ENCODE data around the gene PTCD3. TPM values are rescaled to one million over a fixed set of nuclear protein-coding genes. Genes with fewer than 3 reads are reported as not detected.

The PTCD3 gene
- total RNA-seq, 1 donor from 2014 or later: 48.9 TPM

DNA sequence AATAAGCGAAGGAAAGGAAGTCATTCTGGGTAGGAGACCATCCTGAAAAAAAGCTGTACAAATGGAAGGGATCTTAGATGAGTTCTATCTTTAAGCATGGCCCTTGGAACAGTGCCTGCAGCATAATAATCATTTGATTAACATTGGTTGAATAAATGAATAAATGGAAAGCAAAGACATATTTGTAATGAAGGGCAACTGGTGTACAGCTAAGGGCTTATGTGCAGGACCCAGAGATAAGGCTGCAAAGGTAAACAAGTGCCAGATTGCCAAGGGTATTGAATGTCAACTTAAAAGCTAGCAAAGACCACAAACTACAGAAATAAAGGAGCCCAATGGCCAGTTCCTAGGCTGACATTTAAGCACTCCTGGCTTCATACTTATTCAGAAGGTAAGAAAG, 69.8 kb downstream of the PTCD3 start:
- Mint-ChIP-seq H3K4me3 (ENCODE audit: unreplicated experiment) (no peak overlapping the region), H3K27ac (ENCODE audit: unreplicated experiment) (no peak overlapping the region), H3K9me3 (ENCODE audit: low read depth) (no peaks in the 10 kb centered on the region), H3K4me1 (ENCODE audit: low read depth) (peaks cover 25% of the 10 kb centered on the region), H3K36me3 (ENCODE audit: low read depth) (peaks cover 16% of the 10 kb centered on the region), H3K27me3 (ENCODE audit: low read depth) (no peaks in the 10 kb centered on the region)
- TF ChIP-seq, protein P1, sequence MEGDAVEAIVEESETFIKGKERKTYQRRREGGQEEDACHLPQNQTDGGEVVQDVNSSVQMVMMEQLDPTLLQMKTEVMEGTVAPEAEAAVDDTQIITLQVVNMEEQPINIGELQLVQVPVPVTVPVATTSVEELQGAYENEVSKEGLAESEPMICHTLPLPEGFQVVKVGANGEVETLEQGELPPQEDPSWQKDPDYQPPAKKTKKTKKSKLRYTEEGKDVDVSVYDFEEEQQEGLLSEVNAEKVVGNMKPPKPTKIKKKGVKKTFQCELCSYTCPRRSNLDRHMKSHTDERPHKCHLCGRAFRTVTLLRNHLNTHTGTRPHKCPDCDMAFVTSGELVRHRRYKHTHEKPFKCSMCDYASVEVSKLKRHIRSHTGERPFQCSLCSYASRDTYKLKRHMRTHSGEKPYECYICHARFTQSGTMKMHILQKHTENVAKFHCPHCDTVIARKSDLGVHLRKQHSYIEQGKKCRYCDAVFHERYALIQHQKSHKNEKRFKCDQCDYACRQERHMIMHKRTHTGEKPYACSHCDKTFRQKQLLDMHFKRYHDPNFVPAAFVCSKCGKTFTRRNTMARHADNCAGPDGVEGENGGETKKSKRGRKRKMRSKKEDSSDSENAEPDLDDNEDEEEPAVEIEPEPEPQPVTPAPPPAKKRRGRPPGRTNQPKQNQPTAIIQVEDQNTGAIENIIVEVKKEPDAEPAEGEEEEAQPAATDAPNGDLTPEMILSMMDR (IDR thresholded peaks at IDR 0.05): no peak
- DNase-seq (ENCODE audit: low spot score): no peak

DNA sequence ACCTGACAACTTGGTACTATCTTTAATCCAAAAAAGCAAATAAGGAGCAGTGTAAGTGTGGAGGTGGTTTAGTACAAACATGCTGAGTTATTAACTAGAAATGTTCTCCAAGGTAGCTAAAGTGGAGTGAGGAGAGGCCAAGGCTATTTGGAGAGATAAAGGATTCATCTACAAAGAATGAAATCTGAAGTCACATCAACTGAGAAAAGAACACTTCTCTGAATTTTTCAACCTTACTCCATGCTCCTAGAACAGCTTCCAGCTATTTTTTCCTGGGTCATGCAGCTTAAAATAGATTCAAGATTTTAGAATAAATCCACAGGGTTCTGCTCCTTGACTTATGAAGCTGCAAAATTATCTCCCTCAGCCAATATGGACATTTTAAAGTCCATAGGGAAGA, 70.6 kb downstream of the PTCD3 start:
- H3K27ac Mint-ChIP-seq (ENCODE audit: unreplicated experiment): no peak overlapping the region
- H3K4me1 Mint-ChIP-seq (ENCODE audit: low read depth): peaks cover 25% of the 10 kb centered on the region
- peaks cover 16% of the 10 kb centered on the region for H3K36me3 Mint-ChIP-seq (ENCODE audit: low read depth)
- TF ChIP-seq, protein P1 (IDR thresholded peaks at IDR 0.05): no peak
- no peak for DNase-seq (ENCODE audit: low spot score)
- H3K4me3 Mint-ChIP-seq (ENCODE audit: unreplicated experiment): no peak overlapping the region
- H3K27me3 Mint-ChIP-seq (ENCODE audit: low read depth): no peaks in the 10 kb centered on the region
- H3K9me3 Mint-ChIP-seq (ENCODE audit: low read depth): no peaks in the 10 kb centered on the region

DNA sequence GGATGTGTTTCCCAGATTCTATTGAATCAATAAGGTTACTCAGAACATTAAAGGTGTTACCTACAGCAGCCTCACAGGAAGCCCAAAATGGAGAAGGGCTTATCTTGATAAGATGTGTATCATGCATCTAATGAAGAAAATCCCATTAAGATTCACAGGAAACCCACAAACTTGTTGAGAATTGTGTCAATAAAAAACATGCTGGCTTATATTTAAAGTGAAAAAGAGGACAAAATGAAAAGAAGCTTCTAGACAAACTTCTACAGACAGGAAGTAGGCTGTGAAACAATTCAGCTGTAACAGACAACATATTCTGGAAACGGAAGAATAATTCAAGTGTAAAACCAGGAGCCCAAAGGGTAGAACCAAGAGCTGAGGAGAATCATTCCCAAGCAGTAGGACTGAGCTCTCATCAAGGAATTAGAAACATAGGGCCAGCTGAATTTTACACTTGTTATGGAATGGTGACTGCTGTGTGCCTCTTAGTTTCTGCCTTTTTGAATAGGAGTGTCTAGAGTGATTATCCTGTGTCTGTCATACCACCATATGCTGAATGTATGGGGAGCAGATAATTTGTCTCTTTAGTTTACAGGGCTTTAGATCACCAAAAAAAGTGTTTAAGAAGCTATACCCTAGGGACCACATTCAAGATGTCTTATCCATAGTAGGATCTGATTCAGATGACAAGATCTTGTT, 79.6 kb downstream of the PTCD3 start:
- Mint-ChIP-seq H3K4me1 (ENCODE audit: low read depth) (peaks cover 45% of the 10 kb centered on the region), H3K4me3 (ENCODE audit: unreplicated experiment) (no peak overlapping the region), H3K27me3 (ENCODE audit: low read depth) (no peaks in the 10 kb centered on the region), H3K9me3 (ENCODE audit: low read depth) (no peaks in the 10 kb centered on the region), H3K27ac (ENCODE audit: unreplicated experiment) (peak overlapping the region; percentile 65), H3K36me3 (ENCODE audit: low read depth) (peaks cover 5% of the 10 kb centered on the region)
- TF ChIP-seq, protein P1 (IDR thresholded peaks at IDR 0.05): no peak
- DNase-seq (ENCODE audit: low spot score): no peak

DNA sequence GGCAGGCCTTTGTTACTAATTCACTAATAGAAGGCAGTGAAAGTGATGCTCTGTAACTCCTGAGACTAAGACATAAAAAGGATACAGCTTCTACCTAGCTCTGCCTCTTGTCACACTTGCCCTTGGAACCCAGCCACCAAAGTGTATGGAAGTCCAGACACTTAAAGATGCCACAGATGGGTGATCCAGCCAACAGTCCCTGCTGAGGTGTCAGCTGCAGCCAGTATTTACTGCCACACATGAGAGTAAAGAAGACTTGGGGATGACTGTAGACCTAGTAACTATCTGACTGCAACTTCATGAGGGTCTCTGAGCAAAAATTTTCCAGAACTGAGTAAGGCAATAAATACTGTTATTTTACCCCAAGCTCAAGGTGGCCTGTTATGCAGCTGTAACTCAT, 80.4 kb downstream of the PTCD3 start:
- H3K9me3 Mint-ChIP-seq (ENCODE audit: low read depth): no peaks in the 10 kb centered on the region
- H3K36me3 Mint-ChIP-seq (ENCODE audit: low read depth): peaks cover 5% of the 10 kb centered on the region
- no peak overlapping the region for H3K27ac Mint-ChIP-seq (ENCODE audit: unreplicated experiment)
- H3K4me1 Mint-ChIP-seq (ENCODE audit: low read depth): peaks cover 48% of the 10 kb centered on the region
- H3K4me3 Mint-ChIP-seq (ENCODE audit: unreplicated experiment): no peak overlapping the region
- H3K27me3 Mint-ChIP-seq (ENCODE audit: low read depth): no peaks in the 10 kb centered on the region
- no peak for DNase-seq (ENCODE audit: low spot score)
- TF ChIP-seq, protein P1 (IDR thresholded peaks at IDR 0.05): no peak

DNA sequence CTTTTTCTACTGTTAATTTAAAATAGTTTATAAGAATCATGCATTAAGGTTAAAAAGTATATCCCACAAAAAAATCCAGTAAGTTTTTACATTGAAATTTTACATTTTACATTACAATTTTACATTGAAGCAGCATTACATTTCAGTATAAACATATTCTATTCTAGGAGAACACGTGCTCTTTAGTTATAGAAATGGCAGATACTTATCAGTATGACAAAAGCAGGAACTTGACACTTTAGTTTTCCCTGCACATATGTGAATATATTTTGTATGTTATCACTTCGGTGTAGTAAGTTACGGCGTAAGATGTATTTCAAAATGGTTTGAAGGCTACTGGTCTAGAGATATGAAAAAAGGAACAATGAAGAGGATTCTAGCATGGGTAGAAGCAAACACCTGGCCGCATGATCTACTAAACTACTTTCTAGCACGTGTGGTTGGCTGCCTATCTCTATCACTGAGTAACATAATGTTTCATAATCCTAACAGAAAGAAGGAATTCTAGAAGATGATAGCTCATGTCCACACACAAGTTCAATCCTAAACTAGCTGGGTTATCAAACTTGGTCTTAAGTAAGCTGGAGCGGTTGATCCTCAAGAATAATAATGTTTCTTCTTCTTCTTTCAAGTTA, 83.9 kb downstream of the PTCD3 start:
- Mint-ChIP-seq H3K27me3 (ENCODE audit: low read depth) (no peaks in the 10 kb centered on the region), H3K36me3 (ENCODE audit: low read depth) (peaks cover 5% of the 10 kb centered on the region), H3K27ac (ENCODE audit: unreplicated experiment) (no peak overlapping the region), H3K4me1 (ENCODE audit: low read depth) (peaks cover 55% of the 10 kb centered on the region), H3K4me3 (ENCODE audit: unreplicated experiment) (no peak overlapping the region), H3K9me3 (ENCODE audit: low read depth) (no peaks in the 10 kb centered on the region)
- TF ChIP-seq, protein P1 (IDR thresholded peaks at IDR 0.05): no peak
- no peak for DNase-seq (ENCODE audit: low spot score)

Other genes starting within 250 kb of the PTCD3 start
- gene ST3GAL5, start 217.2 kb upstream of the PTCD3 start, total RNA-seq: 20.0 to 48.1 TPM (median 20.6 TPM) in 3 replicates
- 32.6 to 48.6 TPM (median 37.6 TPM) in 3 replicates for gene POLR1A, start 349 bp upstream of the PTCD3 start, total RNA-seq
- gene IMMT, start 89.2 kb downstream of the PTCD3 start, total RNA-seq: 62.3 to 75.0 TPM (median 70.1 TPM) in 3 replicates
- 22.6 to 33.0 TPM (median 24.5 TPM) in 3 replicates for gene MRPL35, start 93.2 kb downstream of the PTCD3 start, total RNA-seq
- gene REEP1, start 231.4 kb downstream of the PTCD3 start, total RNA-seq: 2.4 to 3.1 TPM (median 2.6 TPM) in 3 replicates